ENCODE measurements around the gene KPTN.

KPTN gene

GRCh38 chr19:47508721-47509120, 24.7 kb upstream of the KPTN start:
- no peak for DNase-seq

DNA sequence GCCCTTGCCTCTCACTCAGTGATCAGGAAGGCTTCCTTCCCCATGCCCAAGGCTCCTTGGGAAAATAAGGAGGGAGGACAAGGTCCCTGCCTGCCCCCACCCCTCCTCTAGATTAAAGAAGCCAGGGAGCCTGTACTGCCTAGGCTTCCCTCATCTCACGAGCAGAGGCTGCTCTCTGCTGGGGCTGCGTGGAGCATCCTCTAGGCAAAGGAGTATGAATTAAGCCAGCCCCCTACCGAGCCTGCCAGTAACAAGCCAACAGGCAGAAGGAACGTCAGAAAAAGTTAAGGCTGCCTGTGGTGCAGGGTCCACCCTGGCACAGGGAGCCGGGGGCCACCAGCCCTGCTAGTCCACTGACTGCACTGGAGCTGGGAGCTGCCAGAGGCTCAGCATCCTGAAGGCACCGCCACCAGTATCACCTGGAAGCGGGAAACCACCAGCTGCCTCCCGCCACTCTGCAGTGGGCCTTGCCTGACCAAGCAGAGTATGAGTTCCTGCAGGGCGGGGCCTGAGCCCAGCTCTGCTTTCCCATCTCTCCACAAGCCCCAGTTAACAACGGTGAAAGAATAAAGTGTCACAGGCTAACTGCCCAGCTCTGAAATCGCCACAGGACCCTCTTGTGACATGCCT, 24.0 kb upstream of the KPTN start:
- no peak for DNase-seq

DNA sequence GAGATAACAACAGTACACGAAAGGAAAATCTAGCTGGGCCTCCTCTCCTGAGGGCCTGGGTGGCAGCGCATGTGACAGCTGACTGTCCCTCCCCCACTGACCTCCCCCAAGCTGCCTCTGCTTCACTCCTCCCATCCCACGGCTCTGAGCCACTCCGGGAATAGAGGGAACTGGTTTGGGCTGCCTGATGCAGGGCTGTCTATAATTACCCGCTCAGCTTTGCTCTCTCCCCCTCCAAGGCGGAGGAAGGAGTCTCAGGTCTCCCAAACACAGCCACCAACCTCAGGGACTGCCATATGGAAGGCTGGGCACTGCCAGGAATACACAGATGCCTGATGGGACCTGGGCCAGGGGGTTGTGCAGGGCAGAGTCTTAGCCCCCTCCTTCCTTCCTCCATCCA, 23.0 kb upstream of the KPTN start:
- no peak for DNase-seq

GRCh38 chr19:47506459-47506858, 22.4 kb upstream of the KPTN start:
- no peak for DNase-seq

GRCh38 chr19:47505506-47505905, 21.5 kb upstream of the KPTN start:
- no peak for DNase-seq

DNA sequence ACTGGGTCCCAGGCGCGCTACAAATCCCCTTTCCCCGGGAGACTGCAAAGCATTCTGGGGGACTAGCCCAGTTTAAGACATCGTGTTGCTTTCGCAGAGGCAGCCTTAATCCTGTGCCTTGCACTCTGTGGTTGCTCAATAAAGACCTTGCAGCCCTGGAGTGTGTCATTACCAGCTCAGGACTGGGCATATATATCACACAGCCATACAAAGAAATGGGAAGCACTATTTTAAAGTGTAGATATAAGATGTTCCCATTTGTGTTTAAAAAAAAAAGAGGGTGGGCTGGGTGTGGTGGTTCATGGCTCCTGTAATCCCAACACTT, 19.8 kb upstream of the KPTN start:
- no peak for DNase-seq

- no peak for DNase-seq
These were observed 19.3 kb upstream of the KPTN start for GRCh38 chr19:47503130-47503825.

DNA sequence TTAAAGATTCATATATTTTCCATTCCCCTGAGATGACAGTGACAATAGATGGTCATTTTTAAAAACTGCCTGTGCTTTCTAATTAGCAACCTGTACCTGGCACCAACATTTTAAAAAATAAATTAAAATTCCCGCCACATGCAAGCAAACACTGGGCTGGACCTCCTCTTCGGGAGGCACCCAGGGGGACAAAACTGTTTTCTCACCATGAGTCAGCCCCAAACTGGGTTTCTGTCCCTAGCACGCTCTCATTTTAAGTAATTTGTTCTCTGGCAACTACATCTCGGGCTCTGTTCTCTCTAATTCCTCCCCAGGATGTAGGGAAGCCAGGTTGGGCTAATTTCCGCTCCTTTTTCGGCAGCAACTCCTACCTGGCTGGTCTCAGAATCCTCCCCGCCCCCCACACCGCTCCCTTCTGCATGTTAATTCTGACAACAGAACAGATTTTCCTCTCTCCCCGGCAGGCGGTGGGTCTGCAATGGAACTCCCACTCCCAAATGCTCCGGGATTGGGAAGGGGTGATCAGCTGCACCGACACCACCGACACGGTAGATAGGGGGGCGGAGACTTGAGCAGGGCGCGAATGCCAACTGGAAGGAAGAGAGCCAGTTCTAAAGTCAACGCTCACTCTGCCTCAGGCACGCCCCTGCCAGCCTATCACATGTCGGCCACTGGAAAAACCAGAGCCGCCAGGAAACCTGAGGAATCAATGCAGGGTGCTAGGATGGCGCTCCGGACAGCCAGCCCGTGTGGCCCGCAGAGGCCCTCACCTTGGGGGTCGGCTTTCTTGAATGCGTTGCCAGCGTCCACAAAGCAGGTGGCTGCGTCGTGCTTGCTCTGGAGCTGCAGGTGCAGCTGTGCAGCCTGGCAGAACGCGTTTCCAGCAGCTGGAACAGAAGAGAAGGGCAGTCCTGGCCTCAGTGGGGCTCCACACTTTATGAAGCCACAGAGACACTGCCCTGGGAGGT, 16.1 kb upstream of the KPTN start:
- no peak for DNase-seq

GRCh38 chr19:47499371-47499770, 15.4 kb upstream of the KPTN start:
- no peak for DNase-seq

DNA sequence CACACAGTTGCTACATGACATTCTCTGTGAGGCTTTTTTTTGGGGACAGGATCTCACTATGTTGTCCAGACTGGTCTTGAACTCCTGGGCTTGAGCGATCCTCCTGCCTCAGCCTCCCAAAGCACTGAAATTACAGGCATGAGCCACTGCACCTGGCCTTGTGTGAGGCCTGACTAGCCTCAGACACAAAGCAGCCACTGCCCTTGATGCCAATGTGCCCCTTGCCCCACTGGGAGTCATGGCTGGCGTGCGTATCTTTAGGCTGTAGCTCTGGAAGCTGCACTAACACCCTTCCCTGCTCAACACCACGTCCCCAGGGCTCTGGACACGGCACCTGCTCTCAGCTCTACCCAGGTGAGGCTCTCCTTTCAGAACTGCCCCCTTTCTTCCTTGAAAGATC, 14.5 kb upstream of the KPTN start:
- DNase-seq, result no peak

DNA sequence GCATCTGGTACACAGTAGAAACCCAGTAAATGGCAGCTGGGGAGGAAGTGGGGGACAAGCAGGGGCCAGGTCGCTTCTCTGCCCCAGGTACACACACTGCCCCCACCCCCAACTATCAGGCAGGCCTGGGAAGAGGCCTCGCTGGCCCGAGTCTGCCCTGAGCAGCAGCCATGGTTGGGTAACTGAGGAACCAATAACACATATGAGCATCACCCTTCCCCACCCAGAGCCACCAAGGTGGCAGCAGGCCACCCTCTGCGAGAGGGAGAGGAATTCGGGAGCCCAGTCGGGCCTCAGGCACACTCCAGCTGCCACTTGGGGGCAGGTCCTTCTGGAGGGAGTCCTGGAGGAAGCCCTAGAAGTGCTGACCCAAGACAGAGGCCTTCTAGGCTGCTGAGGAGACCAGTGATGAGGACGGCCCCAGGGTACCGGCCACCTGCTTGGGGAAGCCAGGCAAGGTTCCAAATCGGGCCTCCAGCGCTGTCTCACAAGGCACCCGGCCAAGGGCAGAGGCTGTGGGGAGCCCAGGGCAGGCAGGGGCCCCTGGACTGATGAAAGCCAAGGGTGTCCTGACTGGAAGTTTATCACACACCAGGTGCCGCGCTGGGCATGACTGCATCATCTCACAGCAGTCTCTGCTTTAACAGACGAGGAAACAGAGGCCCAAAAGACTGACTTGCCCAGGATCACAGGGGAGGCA, 14.0 kb upstream of the KPTN start:
- DNase-seq, result no peak

DNA sequence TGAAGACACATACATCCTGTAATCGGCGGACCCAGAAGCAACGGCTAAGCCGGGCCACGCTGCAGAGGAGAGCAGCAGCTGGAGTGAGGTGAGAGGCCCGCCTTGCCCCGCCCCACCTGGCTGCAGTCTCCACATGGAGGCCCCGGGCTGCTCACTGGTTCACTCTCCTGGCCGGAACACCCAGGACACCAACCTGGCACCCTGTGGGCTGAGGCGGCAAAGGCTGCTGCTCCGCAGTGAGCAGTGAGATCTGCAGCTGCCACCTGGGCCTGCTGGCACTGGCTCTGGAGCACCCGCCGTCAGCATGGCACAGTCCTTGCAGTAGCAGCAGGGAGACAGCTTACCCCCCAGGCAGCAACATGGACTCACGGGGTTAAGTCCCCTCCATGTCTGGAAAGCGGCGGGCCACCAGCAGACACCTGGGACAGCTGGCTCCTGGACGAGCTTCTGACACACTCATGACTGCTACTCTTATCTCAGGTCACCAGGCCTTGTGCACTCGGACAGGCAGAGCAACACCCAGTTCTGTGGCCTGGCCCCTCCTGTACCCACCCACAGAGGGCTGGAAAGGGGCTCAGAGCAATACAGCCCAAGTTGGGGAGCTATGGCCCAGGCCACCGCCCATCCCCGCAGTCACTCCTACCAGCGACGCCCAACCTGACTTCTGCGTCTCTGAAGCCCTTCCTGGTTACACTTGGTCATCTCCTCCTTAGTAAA, 13.2 kb upstream of the KPTN start:
- DNase-seq, result no peak

DNA sequence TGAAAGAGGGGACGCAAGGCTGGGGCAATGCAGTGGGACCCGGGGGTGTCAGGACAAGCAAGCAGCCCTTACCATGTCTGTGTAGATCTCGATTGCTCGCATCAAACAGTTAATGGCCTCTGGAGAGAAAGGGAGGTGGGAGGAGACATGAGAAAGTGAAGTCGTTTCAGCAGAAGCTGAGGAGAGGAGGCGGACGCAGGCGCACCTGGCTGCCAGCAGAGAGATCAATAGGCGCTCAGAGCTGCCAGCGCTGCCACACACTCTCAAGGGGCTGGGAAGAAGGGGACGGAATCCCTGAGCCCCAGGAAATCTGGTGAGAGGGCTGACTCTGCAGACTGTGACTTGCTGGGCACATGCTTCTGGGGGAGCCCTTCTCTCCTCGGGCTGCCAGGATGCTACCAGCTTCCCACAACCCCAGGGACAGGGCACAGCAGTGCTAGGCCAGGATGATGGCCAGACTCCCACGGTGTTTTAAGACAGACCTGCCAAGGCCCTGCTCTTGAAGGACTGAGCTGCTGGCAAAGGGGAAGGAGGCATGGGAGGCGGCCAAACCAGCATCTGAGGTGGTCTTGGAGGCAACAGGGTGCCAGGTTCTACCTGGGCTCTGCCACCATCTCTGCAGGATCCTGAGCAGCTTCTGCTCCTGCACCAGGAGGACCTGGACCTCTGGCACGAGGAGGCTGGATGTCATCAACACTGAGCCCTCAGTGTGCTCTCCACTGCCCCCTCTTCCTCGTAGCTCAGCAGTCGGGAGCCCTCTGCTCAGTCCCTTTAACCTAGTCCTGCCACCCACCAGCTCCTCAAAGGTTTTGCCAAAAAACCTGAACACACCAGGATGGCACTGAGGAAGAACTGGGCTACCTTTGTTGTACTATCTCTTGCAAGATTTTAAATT, 11.7 kb upstream of the KPTN start:
- no peak for DNase-seq

GRCh38 chr19:47494729-47495128, 10.7 kb upstream of the KPTN start:
- DNase-seq, result no peak

GRCh38 chr19:47494211-47494547, 10.2 kb upstream of the KPTN start:
- no peak for DNase-seq

DNA sequence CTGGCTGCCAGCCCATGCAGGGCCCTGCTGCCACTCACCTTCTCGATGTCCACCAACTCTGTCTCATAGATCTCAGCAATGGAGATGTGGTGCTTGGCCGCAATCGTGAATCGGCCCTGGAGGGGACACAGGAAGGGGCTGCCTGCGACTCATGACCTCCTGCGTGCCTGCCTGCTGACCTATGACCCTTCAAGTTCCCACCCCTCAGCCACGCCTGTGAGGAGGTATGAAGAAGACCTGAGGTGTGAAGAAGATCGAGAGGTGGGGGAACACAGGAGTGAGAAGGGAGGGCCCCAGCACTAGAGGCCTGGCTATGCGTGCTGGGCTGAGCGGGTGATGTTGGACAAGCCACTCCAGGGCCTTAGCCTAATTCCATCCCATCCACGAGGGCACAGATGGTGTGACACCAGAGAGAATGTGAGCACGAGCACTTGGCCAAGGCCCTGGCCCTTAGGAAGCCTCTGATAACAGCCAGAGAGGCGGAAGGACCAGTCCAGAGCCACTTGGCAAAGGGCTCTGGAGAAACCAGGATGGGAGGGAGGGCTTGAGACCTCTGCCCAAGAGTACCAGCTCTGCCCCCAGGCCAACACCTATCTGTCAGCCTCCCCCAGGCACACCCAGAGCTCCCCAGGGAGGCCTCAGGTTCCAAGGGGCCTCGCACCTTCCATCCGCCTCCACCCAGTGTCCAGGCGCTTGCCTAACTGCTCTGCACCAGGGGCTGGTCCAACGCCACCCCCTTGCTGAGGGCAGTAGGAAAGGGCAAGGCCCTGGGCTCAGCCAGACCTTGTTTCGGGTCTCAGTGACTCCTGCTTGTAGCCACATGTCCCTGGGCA, 9.6 kb upstream of the KPTN start:
- no peak for DNase-seq

GRCh38 chr19:47492571-47493377, 8.8 kb upstream of the KPTN start:
- no peak for DNase-seq

GRCh38 chr19:47492137-47492533, 8.1 kb upstream of the KPTN start:
- DNase-seq, result no peak

GRCh38 chr19:47491358-47492136, 7.5 kb upstream of the KPTN start:
- no peak for DNase-seq
